ENCODE results near the gene EHD1. TPM values are rescaled to one million over a fixed set of nuclear protein-coding genes. Genes with fewer than 3 reads are reported as not detected.

The EHD1 gene
- total RNA-seq, 1 experiment from 2014 or later: 110 TPM

- DNase-seq: no peak
- no peaks in the 10 kb centered on the region for H3F3A ChIP-seq (ENCODE audit: insufficient read depth, low read depth)
- no peak overlapping the region for H3K27ac ChIP-seq
- TSS peak; percentile 21 for BruUV-seq (replicated peaks)
- H3K27me3 ChIP-seq (ENCODE audit: insufficient read depth, low read depth): no peaks in the 10 kb centered on the region
- no peak overlapping the region for H2AFZ ChIP-seq
- H4K20me1 ChIP-seq (ENCODE audit: insufficient read depth): no peaks in the 10 kb centered on the region
- peak overlapping the region; percentile 94 for H3K4me2 ChIP-seq
- H3K4me1 ChIP-seq (replicated peaks; ENCODE audit: insufficient read depth): peaks cover 11% of the 10 kb centered on the region
- H3K79me2 ChIP-seq (ENCODE audit: low read depth): no peaks in the 10 kb centered on the region
- TF ChIP-seq, protein P1, sequence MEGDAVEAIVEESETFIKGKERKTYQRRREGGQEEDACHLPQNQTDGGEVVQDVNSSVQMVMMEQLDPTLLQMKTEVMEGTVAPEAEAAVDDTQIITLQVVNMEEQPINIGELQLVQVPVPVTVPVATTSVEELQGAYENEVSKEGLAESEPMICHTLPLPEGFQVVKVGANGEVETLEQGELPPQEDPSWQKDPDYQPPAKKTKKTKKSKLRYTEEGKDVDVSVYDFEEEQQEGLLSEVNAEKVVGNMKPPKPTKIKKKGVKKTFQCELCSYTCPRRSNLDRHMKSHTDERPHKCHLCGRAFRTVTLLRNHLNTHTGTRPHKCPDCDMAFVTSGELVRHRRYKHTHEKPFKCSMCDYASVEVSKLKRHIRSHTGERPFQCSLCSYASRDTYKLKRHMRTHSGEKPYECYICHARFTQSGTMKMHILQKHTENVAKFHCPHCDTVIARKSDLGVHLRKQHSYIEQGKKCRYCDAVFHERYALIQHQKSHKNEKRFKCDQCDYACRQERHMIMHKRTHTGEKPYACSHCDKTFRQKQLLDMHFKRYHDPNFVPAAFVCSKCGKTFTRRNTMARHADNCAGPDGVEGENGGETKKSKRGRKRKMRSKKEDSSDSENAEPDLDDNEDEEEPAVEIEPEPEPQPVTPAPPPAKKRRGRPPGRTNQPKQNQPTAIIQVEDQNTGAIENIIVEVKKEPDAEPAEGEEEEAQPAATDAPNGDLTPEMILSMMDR (conservative IDR thresholded peaks at IDR 0.05): no peak
- no peak for TF ChIP-seq EZH2 (IDR thresholded peaks at IDR 0.05; ENCODE audit: low read depth)
- peak overlapping the region; percentile 66; the same call in 1 of the 2 replicates for H3K4me3 ChIP-seq
- no peaks in the 10 kb centered on the region for H3K9me2 ChIP-seq (ENCODE audit: insufficient read depth)
- ChIA-PET CTCF (no interaction called here), POLR2A (ENCODE audit: unreplicated experiment) (interaction anchor here (0.6 to 0.7 kb wide), 2 partner anchors 45 to 271 kb away, joined by 3 to 30 read pairs; no protein-coding TSS in a partner anchor)
- H3K36me3 ChIP-seq (ENCODE audit: low read depth): no peaks in the 10 kb centered on the region
- H3K9me3 ChIP-seq (ENCODE audit: insufficient read depth, low read depth): no peaks in the 10 kb centered on the region
- intact Hi-C loops (cut with micrococcal nuclease; ENCODE audit: unreplicated experiment): loop anchor here (2.0 kb wide), 2 partner anchors 69 to 191 kb away; partner anchors contain the start of gene ZNHIT2
Observed at GRCh38 chr11:64925536-64926436, 47.4 kb upstream of the EHD1 start.

DNA sequence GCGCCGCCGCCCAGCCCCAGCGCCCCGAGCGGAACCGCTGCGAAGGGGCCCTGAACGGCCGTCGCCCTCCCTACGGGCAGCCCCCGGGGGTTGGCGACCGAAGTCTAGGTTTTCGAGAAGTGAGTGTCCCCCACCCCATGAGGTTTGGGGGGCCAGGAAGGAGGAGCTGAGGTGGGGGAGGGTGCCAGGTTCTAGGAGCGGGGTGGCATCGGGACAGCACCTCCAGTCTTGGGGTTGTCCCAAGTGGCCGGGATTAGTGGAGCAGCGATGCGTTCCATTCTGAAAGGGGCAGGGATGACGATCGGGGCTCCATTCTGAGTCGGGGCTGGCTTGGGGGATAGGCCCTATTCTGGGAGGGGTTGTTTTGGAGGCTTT is 46.5 kb upstream of the EHD1 start:
- Histone ChIP-seq H3K4me2 (peak overlapping the region; percentile 94), H3K79me2 (ENCODE audit: low read depth) (no peaks in the 10 kb centered on the region), H3K27ac (no peak overlapping the region), H3K9me3 (ENCODE audit: insufficient read depth, low read depth) (no peaks in the 10 kb centered on the region), H3K4me3 (peak overlapping the region; percentile 66), H3K36me3 (ENCODE audit: low read depth) (no peaks in the 10 kb centered on the region), H2AFZ (peak overlapping the region; percentile 94), H4K20me1 (ENCODE audit: insufficient read depth) (no peaks in the 10 kb centered on the region), H3K9me2 (ENCODE audit: insufficient read depth) (no peaks in the 10 kb centered on the region), H3K4me1 (replicated peaks; ENCODE audit: insufficient read depth) (peaks cover 11% of the 10 kb centered on the region), H3K27me3 (ENCODE audit: insufficient read depth, low read depth) (no peaks in the 10 kb centered on the region), H3F3A (ENCODE audit: insufficient read depth, low read depth) (no peaks in the 10 kb centered on the region)
- peak in 1 of 2 experiments; percentile 12 for DNase-seq
- no TSS peak for BruUV-seq (replicated peaks)
- ChIA-PET CTCF (interaction anchor here (1.3 kb wide), 1 partner anchor 76 kb away, joined by 3 read pairs; no protein-coding TSS in a partner anchor), POLR2A (ENCODE audit: unreplicated experiment) (interaction anchor here (0.6 to 0.7 kb wide), 2 partner anchors 177 to 272 kb away, joined by 3 to 6 read pairs; no protein-coding TSS in a partner anchor)
- TF ChIP-seq, protein P1 (conservative IDR thresholded peaks at IDR 0.05): no peak
- intact Hi-C loops (cut with micrococcal nuclease; ENCODE audit: unreplicated experiment): loop anchor here (1.0 to 2.0 kb wide), 4 partner anchors 45 to 192 kb away; partner anchors contain the start of genes SNX15 and ZNHIT2

GRCh38 chr11:64923944-64924909 is 45.8 kb upstream of the EHD1 start, which contains the start of gene PPP2R5B:
TSS of gene PPP2R5B (plus strand) at chr11:64924689. CDS start at chr11:64925735, 1,046 bp downstream.
- Histone ChIP-seq H3K27me3 (ENCODE audit: insufficient read depth, low read depth) (no peaks in the 10 kb centered on the region), H3K36me3 (ENCODE audit: low read depth) (no peaks in the 10 kb centered on the region), H3K9me3 (ENCODE audit: insufficient read depth, low read depth) (no peaks in the 10 kb centered on the region), H3F3A (ENCODE audit: insufficient read depth, low read depth) (no peaks in the 10 kb centered on the region), H3K79me2 (ENCODE audit: low read depth) (no peaks in the 10 kb centered on the region), H3K4me2 (peak within 1 kb of the TSS; percentile 94), H3K4me1 (replicated peaks; ENCODE audit: insufficient read depth) (peaks cover 11% of the 10 kb centered on the region), H3K9me2 (ENCODE audit: insufficient read depth) (no peaks in the 10 kb centered on the region), H4K20me1 (ENCODE audit: insufficient read depth) (no peaks in the 10 kb centered on the region), H2AFZ (peak within 1 kb of the TSS; percentile 94), H3K27ac (peak within 1 kb of the TSS; percentile 58), H3K4me3 (peak within 1 kb of the TSS; percentile 66)
- TF ChIP-seq, protein P1 (conservative IDR thresholded peaks at IDR 0.05): no peak
- no peak for TF ChIP-seq EZH2 (IDR thresholded peaks at IDR 0.05; ENCODE audit: low read depth)
- ChIA-PET CTCF (interaction anchor here (0.6 to 1.3 kb wide), 5 partner anchors 73 to 399 kb away, joined by 3 to 6 read pairs (median 4); partner anchors contain the start of genes BATF2 and SF1), POLR2A (ENCODE audit: unreplicated experiment) (interaction anchor here (0.5 to 1.1 kb wide), 3 partner anchors 73 to 495 kb away, joined by 4 to 6 read pairs (median 6); partner anchors contain the start of gene BATF2)
- TSS peak; percentile 23 for BruUV-seq (replicated peaks)
- intact Hi-C loops (cut with micrococcal nuclease; ENCODE audit: unreplicated experiment): loop anchor here (1.0 to 2.0 kb wide), 4 partner anchors 46 to 193 kb away; partner anchors contain the start of genes SNX15 and ZNHIT2
- DNase-seq: peak; percentile 91

All from PC-9 (cell line).